Measurements from ENCODE around the gene PTTG2.

GRCh38 chr4:37927434-37927833, 32.8 kb upstream of the PTTG2 start:
- TF ChIP-seq CTCF (IDR thresholded peaks at IDR 0.05) (no peak), POLR2A (IDR thresholded peaks at IDR 0.05) (no peak), POLR2AphosphoS5 (IDR thresholded peaks at IDR 0.05) (no peak)
